HG03432 (cell line): ENCODE measurements around the gene RADIL.

Experiments used
- ATAC-seq: cut with Tn5 transposase; IDR thresholded peaks from one replicate; pipeline ENCODE4 v1.9.1; 2021; ENCODE audit warnings: mild to moderate bottlenecking, moderate library complexity; ENCODE audit not compliant: unreplicated experiment

RADIL gene

DNA sequence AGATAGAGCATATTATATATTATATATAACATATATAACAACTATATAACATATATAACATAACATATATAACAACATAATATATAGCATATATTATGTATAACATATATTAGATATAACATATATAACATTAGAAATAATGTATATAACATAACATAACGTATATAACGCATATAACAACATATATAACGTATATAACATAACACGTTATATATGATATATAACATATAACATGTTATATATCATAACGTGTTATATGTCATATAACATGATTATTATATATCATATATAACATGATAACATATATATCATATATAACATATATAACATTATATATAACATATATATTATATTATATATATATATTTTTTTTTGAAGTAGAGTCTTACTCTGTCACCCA is 104.4 kb downstream of the RADIL start:
- ATAC-seq = no peak

DNA sequence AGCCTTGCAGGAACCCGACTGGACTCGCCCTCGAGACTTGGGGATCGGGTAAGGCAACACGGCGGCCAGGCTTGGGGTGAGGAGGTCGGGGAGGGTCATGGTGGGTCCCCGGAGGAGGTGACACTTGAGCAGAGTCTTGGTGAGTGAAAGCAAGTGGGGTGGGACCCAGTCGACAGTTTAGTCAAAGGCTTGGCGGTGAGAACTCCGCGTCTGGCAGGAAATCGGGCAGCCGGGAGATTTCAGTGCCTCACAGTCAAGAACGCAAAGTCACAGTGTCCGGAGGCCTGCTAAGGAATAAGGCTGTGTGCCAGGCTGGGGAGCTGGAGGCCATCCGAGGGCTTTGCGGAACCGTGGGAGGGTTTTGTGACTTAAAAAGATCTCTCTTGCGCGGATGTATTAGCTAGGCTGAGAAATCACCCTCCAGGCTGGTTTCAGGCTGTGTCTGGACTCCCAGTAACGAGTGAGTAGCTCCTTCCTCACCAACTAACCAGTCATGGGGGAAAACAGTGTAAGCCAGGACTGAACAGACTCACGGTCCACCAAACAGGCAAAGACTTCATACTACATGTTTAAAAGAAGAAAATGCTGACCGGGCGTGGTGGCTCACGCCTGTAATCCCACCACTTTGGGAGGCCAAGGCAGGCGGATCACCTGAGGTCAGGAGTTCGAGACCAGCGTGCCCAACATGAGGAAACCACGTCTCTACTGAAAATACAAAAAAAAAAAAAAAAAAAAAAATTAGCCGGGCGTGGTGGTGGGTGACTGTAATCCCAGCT is 107.5 kb downstream of the RADIL start:
- peak; percentile 13 for ATAC-seq

DNA sequence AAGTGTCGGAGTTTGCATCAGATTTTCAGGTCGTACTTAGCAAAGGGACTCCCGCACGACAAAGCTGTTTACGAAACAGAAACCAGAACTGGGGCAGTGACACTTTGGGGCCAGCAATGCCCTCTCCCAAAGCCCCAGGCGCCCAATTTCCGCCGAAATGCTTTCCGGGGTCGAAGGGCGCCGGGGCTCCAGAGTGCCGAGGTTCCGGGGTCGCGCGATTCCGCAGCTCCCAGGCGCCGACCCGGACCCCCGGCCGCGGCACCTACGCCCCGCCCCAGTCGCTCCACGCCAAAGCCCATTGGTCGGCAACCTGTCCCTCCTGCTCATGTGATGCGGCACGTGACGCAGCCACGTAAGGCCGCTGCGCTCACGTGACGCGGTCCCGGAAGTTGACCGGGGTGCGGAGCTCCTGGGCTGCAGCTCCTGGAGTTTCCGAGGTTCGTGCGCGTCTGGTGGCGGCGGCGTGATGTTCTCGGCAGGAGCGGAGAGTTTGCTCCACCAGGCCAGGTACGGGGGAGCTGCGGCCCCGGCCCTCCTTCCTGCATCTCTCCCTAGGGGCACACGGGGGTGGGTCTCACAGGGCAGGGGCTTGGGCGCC is 108.2 kb downstream of the RADIL start, which contains the start of gene AP5Z1:
AP5Z1 (plus strand) TSS at position 374 of the 598 bp plus-strand sequence; CDS start at position 467, 93 bp downstream.
- peak; percentile 94 for ATAC-seq

DNA sequence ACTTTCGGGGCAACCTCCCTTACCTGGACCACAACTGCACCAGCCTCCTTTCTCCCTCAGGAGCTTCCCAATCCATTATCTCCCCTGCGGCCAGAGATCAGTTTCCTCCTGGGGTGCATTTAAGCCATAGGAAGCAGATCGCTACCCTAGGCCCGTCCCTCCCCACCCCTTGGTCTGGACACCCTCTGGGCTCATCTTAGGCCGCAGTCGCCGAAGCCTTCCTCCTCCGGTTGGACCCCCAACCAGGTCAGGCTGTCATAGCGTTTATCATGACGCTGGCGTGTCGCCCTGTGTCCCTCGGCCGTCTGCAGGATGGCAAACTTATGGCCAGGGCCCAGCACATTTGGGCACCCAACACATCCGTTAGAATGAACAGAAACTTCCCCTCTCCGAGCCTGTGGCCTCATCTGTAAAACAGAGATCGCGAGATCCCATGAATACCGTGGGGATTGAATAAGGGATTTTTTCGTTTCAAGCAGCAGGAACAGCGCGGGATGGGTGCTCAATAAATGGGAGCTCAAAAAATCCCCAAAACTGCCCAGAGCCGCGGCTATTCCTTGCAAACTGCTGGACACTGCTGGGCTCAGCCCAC is 108.8 kb downstream of the RADIL start:
- ATAC-seq = peak; percentile 33

DNA sequence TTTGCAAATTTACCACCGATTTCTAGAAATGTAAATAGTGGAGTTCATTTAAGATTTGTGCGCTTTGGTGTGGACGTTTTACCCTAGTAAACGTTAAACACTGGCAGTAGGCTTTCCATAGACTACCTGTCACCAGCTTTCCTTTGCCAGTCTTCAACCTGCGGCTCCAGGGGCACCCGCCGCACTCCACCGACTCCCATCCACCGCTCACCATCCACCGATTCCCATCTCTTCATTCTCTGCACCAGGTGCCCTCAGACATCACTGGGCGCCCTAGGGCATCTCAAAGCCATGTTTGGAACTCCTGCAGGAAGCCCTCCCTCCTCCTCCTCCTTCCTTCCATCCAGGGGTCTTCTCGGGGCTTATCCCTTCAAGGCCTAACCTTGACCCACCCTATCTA is 109.5 kb downstream of the RADIL start:
- ATAC-seq = no peak

DNA sequence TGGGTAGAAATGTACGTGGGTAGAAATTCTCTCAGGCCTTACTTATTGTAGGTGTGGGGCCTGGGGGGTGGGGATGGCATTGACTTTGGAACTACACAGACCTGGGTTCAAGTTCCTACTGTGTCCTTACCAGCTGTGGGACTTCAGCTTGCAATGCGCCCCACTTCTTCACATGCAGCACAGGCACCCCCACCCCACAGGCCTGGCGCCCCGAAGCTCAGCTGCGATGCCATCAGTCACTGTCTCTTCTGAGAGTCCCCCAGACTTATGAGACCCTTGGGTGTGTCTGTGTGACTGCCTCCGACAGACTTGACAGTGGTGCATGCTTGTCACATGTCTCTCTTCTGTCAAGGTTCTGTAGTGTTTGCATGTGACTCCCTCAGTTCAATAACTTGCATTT is 111.2 kb downstream of the RADIL start:
- ATAC-seq = no peak

DNA sequence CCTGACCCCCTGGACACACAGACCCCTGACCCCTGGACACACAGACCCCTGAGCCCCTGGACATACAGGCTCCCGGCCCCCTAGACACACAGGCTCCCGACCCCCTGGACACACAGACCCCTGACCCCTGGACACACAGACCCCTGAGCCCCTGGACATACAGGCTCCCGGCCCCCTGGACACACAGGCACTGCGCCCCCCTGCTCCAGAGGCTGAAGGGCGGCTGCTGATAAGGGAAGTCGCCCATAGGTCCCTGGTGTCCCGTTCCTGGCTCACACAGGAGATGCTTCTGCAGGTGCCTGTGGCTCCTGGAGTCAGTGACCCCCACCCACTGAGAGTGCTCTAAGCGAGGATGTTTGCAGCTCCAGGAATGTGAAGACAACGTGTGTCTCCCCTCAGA is 111.8 kb downstream of the RADIL start:
- ATAC-seq = no peak

DNA sequence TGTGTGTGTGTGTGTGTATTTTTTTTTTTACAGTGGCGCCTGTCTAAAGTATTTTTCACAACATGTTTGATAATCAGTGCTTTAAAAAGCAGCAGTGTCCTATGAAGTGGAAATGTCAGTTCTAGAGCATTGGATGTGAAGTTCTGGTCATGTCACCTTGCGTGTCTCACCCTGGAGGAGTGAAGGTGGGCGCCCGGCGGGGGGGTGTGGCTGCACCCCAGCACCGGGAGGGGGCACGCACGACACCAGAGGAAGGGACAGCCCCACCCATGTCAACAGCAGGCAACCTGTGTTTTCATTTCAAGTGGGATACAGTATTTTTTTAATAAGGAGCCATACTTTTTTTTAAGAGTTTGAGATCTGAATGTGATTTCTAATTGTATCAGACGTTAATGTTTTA is 112.6 kb downstream of the RADIL start:
- ATAC-seq = no peak

DNA sequence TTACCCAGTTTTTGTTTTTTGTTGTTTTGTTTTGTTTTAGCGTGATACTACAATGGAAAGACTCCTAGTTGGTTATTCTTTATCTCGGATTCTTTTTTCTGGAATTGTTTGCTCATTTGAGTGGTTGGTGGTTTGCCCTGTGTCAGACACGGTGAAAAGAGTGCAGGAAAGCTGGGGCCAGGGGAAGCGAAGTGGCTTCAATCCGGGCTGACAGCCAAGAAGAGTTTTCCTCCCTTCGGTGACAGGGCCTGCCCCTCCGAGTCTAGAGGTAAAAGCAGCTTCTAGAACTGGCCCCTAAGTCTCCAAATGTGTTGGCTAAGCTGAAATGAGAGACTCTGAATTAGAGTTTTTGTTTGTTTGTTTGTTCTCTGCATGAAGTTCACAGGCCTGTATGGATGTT is 113.8 kb downstream of the RADIL start:
- no peak for ATAC-seq

DNA sequence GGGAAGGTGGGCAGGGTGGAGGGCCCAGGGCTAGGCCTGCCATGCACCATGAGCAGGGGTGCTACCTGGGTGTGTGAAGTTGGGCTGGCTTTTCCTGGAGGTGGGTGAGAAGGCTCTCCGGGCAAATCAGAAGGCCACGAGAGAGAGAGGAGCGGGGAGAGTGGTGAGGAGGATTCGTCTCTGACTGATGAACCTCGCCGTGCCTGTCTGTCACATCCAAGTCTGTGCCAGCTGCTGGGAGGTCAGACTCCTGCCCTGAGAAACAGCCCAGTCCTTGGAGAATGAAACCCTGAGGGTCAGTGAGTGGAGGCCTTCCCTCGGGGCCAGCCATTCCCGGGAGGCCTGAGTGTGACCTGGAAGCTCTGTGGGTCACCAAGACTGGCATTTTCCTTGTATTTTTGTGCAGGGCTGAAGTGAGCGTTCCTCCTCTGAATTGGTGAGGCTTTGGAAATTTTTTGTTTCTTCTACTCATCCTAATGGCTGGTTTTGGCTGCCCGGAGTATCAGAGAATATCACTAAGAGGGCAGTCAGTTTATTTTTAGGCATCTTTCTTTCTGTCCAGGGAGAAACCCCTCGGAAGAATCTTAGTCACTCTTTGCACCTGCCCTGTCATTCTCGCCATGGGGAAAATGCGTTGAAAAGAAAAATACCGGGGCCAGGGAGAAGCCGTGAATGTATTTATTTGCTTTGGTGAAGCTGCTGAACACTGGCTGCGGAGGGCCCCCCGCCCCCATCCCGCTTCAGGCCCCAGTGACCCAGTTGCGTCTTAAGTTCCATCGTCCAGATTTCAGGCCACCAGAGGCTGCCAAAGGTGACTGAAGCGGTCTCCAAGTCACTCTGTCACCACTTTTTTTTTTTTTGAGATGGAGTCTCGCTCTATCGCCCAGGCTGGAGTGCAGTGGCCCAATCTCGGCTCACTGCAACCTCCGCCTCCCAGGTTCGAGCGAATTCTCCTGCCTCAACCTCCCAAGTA is 114.6 kb downstream of the RADIL start:
- no peak for ATAC-seq

DNA sequence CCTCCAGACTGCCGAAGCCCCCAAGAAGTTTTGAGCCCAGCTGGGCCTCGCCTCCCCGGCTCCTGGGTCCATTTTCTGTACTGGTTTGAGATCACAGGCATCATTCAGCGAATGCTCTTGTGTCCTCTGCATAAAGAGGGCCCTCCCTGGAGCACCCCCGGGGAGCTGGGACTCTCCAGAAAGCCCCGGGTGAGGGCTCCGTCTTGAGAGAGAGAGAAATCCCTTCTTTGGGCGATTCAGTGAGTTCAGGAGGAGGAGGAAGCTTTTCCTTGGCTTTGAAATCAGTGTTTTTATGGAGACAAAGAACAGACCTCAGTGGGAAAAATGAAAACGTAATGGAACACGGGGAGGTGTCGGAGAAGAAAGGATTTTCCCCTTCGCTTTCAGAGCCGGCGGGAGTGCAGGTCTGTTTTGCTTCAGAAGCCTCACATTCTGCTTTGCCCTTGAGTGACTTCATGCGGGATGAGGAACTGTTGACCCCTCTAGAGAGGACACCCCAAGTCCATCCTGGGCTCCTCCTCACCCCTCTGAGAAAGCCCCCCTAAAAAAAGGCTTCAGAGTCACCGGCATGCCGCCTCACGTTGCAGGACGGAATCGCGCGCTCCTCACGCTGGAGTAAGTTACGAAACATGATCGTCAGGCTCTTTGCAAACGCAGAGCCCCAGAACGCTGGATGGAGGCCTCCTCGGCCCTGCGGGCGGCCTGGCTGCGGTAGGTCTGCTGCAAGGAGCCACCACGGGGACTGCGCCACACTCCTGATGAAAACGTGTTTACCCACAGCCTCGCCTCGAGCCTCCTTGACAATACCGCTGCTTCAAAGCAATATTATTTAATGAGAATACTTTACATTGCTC is 116.6 kb downstream of the RADIL start:
- no peak for ATAC-seq

DNA sequence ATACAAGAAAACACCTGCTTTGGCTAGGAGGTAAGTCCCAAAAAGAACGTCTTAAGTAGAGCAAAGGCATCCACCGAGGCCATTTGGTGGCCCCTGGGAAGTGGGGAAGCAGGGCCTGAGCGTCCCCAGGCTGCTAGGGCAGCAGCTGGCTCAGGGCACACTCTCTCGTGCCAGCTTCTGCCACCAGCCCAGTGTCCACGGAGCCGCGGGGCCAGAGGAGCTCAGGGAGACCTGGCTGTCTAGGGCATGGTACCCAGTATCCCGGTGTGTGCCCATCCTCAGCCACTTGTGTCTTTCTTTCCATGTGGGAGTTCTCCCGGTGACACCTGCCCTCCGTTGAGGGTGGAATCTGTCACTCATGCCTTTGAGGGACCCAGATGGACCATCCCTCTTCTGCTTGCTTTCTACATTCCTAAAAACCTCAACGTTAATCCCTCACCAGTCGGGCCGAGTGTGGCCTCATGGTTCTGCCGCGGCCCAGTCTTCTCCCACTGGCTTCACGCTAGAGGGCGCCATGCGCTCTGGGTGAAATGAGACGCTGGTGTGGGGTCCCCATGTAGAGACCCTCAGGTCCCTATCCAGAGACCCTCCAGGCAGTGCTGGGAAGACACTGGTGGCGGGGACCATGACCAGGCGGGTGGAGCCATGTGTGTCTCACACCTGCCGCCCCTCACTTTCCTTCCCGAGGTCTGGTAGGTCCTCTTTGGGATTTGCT is 117.6 kb downstream of the RADIL start:
- no peak for ATAC-seq

DNA sequence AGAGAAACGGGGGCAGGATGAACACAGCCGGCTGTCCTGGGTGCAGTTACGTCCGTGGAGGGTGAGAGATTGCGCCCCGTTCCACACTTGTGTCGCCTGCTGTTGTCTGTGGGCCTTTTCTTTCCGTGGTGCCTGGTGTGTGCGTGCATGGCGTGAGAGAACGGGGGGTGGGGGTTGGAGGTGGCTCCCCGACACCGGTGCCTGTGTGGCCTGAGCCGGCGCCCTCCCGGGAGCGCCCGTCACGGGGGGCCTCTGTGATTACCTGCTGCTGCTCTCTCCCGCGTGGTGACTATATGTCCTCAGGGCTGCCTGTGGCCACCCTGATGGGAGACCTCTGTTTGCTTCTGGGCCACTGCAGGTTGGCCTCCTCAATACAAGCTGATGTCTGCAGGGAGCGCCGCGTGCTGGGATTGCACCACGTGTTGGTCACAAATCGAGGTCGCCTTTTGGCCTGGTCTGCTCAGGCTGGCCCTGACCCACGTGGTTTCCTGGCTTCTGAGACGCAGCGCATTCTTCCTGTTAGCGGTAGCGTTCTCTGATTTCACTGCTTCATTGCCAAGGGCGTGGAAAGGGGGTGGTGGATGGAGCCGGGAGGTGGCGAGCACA is 119.0 kb downstream of the RADIL start:
- ATAC-seq = no peak

DNA sequence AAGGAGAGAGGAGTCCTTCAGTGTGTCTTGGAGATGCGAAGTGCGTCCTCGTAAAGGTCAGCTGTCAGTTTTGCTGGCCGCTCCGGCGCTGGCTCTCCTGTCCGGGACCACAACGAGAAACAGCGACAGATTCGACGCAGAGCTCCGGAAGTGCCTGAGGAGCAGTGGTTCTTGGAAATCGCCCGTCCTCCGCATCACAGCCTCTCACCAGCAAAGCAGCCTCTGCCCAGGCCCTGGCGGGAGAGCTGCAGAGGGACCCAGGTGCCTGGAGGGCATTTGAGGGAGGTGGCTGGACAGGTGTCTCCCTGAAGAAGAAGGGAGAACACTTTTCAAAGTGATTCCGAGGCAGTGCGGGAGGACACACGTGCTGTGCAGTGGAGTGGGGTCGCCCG is 119.7 kb downstream of the RADIL start:
- no peak for ATAC-seq

DNA sequence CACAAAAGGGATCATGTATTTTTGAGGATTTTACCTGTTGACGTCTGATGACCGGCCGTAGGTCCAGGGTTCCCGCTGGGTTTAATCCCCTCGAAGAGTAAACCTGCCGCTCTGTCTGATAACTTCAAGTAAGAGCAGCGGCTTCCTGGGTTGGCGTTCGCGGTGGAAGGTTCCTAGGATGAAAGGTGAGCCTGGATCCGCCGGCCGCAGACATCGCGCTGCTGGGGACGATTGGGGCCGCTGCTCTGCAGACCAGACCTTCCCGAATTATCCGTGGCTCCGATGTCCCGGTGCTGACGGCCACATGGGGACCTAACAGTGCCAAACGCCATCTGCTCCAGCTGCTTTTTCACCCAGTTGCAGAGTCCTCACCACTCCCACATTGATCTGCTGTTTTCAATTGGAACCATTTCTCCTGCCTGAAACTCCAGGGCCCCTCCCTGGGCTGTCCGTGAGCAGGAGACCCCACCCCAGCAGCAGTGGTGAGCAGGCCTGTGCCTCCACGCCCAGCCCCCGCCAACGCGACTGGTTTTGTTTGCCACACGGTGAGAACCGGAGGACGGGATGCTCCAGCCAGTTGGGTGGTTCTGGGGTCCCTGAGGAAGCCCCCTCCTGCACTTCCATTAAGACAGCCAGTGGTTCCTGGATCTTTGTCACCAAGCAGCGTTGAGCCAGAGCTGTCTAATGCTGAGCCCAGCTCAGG is 120.3 kb downstream of the RADIL start:
- ATAC-seq = no peak

DNA sequence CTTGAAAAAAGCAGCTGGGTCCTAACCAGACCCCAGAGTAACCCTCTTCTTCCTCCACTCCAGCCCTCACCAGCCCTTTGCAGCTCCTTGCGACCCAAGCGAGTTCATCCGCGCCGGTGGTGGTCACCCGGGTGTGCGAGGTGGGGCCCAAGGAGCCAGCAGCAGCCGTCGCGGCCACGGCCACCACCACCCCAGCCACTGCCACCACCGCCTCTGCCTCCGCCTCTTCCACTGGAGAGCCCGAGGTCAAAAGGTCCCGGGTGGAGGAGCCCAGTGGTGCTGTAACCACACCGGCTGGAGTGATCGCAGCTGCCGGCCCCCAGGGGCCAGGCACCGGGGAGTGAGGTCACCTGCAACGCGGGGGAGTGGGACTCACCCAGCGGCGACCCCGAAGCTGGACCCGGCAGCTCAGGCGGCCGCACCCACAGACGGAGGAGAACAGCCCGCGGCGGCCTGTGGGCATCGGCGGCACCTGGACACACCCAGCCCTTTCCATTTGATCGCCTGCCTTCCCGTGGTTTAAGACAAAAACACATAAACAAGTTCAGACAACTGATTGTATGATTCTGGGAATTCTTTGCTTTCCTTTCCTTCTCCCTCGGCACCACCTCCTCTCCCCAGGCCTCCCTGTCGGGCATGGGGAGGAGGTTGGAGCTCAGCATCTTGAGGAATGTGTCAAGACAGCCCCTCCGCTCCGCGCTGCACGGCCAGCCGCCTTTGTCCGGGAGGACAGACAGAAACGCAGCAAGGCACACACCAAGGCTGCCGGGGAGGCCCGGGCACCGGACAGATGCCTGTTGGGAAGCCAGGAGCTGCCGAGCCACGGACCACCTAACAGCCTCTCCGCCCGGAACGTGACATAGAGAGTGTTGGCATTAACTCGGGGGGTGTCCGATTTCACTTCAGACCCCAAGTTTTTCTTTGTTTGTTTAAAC is 121.1 kb downstream of the RADIL start:
- no peak for ATAC-seq

DNA sequence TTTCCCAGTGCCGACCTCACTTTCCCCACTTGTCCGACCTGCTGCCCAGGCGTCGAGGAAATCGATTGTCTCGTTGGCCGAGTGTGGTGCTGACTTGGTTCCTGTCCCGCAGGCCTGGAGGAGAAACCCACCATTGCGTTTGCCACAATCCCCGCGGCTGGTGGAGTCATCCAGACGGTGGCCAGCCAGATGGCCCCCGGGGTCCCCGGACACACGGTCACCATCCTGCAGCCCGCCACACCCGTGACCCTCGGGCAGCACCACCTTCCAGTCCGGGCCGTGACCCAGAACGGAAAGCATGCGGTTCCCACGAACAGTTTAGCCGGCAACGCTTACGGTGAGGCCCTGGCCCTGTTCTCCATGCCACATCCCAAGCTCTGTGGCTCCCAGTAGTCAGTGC is 122.6 kb downstream of the RADIL start:
- ATAC-seq = no peak
